ENCODE measurements around the gene PPP6C. TPM values are rescaled to one million over a fixed set of nuclear protein-coding genes. Genes with fewer than 3 reads are reported as not detected.

PPP6C gene
- total and polyA plus RNA-seq, 2 of the 13 experiments (the other 11 are each of a cell fraction or from before 2014, with no cell fraction given), result 18.5 to 20.9 TPM

- no peaks in the 10 kb centered on the region for H3K79me2 ChIP-seq (ENCODE audit: insufficient read depth, low read length)
- no peak for TF ChIP-seq ATF7-NPFF (CRISPR knock-in tag; IDR thresholded peaks at IDR 0.05; ENCODE audit: low read depth)
- TF ChIP-seq ZNF546 (CRISPR knock-in tag; conservative IDR thresholded peaks at IDR 0.05), result no peak
- TF ChIP-seq SOX6 (IDR thresholded peaks at IDR 0.05), result no peak
- TF ChIP-seq SOX6 (CRISPR knock-in tag; IDR thresholded peaks at IDR 0.05), result no peak
- no peak for TF ChIP-seq CSRNP2 (CRISPR knock-in tag; conservative IDR thresholded peaks at IDR 0.05; ENCODE audit: low read depth)
- no peak for TF ChIP-seq ZNF704 (CRISPR knock-in tag; IDR thresholded peaks at IDR 0.05; ENCODE audit: borderline replicate concordance)
- TF ChIP-seq, protein P1, sequence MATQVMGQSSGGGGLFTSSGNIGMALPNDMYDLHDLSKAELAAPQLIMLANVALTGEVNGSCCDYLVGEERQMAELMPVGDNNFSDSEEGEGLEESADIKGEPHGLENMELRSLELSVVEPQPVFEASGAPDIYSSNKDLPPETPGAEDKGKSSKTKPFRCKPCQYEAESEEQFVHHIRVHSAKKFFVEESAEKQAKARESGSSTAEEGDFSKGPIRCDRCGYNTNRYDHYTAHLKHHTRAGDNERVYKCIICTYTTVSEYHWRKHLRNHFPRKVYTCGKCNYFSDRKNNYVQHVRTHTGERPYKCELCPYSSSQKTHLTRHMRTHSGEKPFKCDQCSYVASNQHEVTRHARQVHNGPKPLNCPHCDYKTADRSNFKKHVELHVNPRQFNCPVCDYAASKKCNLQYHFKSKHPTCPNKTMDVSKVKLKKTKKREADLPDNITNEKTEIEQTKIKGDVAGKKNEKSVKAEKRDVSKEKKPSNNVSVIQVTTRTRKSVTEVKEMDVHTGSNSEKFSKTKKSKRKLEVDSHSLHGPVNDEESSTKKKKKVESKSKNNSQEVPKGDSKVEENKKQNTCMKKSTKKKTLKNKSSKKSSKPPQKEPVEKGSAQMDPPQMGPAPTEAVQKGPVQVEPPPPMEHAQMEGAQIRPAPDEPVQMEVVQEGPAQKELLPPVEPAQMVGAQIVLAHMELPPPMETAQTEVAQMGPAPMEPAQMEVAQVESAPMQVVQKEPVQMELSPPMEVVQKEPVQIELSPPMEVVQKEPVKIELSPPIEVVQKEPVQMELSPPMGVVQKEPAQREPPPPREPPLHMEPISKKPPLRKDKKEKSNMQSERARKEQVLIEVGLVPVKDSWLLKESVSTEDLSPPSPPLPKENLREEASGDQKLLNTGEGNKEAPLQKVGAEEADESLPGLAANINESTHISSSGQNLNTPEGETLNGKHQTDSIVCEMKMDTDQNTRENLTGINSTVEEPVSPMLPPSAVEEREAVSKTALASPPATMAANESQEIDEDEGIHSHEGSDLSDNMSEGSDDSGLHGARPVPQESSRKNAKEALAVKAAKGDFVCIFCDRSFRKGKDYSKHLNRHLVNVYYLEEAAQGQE (IDR thresholded peaks at IDR 0.05; ENCODE audit: borderline replicate concordance in 1 of 2, low read depth in 1 of 2, low read length in 2 of 2), result no peak
- no peak for TF ChIP-seq NFYB (CRISPR knock-in tag; IDR thresholded peaks at IDR 0.05)
- TF ChIP-seq STAT5B (CRISPR knock-in tag; IDR thresholded peaks at IDR 0.05), result no peak
- TF ChIP-seq ZNF20 (CRISPR knock-in tag; IDR thresholded peaks at IDR 0.05), result no peak
- TF ChIP-seq BHLHE40 (IDR thresholded peaks at IDR 0.05; ENCODE audit: low read length), result no peak
- no peak for TF ChIP-seq ZFP82 (CRISPR knock-in tag; IDR thresholded peaks at IDR 0.05; ENCODE audit: borderline replicate concordance)
- no peak for TF ChIP-seq ARNT (IDR thresholded peaks at IDR 0.05)
- no peak for ATAC-seq
- H3K4me3 ChIP-seq (replicated peaks in 1 of 3; ENCODE audit: insufficient read depth in 1 of 3, low read depth in 2 of 3, low read length in 3 of 3), result no peak overlapping the region
- POLR2A ChIA-PET, result no interaction called here
- H2AFZ ChIP-seq (ENCODE audit: low read length), result no peak overlapping the region
- H3K9me3 ChIP-seq (ENCODE audit: low read length), result no peaks in the 10 kb centered on the region
- no peak overlapping the region for H3K9ac ChIP-seq (ENCODE audit: insufficient read depth, low read depth, low read length)
- H3K27ac ChIP-seq (ENCODE audit: extremely low read length, insufficient read depth, low read length), result no peak overlapping the region
- in situ Hi-C loops (cut with HindIII; ENCODE audit: extremely low pct_ligation_motif_present, low pct_unique_long_range_greater_than_20kb) (no loop called here), intact Hi-C loops (cut with micrococcal nuclease; ENCODE audit: unreplicated experiment) (no loop called here)
- H3K4me1 ChIP-seq (ENCODE audit: insufficient read depth, low read length), result peaks cover 8% of the 10 kb centered on the region; the same call in 1 of the 2 replicates
- no peaks in the 10 kb centered on the region for H3K27me3 ChIP-seq (ENCODE audit: control insufficient read depth in 1 of 2, insufficient read depth in 2 of 2, low read length in 2 of 2)
- 0 out of 5 replicates have a peak, but pooled peaks cover 0 to 7% of the 10 kb centered on the region in 2 experiments for H3K36me3 ChIP-seq (replicated peaks in 1 of 2; ENCODE audit: control insufficient read depth in 1 of 2, insufficient read depth in 2 of 2, low read length in 2 of 2)
- FAIRE-seq, result no peak
- no peak for DNase-seq (ENCODE audit: low spot score)
- H3K4me2 ChIP-seq (ENCODE audit: low read depth, low read length), result no peak overlapping the region
- CTCF ChIA-PET (ENCODE audit: low intra/inter-chr PET ratio, low total read pairs), result no interaction called here
- no TSS peak for BruUV-seq (replicated peaks)
- no peaks in the 10 kb centered on the region; the same call in 1 of the 2 replicates for H4K20me1 ChIP-seq (ENCODE audit: insufficient read depth, low read length)
Observed at GRCh38 chr9:125160750-125161149, 28.9 kb downstream of the PPP6C start.
